ENCODE results near the gene CLHC1.

DNA sequence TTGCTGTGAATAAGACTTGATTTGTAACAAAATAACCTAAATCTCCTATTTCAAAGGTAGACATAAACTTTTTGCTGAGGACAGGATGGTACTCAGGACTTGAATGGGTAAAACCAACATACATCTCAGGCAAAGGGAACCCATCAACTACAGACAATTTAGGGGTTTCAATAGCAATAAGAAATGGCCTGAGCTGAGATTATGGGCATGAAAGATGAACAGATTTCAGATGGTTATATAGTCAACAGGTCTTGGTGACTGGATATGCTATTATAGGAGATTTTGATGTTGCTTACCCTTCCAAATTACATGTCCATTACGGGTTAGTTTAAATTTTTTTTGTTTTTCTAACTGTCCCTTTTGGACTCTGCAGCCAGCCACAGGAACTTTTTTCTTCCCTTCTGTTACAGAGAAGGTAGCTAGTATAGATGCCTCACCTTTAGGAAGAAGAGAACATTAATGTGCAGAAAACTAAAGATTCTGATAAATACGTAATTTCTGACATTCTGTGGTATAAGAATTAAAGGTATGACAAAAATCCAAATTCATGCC is 5.0 kb upstream of the CLHC1 start:
- TF ChIP-seq, protein P1, sequence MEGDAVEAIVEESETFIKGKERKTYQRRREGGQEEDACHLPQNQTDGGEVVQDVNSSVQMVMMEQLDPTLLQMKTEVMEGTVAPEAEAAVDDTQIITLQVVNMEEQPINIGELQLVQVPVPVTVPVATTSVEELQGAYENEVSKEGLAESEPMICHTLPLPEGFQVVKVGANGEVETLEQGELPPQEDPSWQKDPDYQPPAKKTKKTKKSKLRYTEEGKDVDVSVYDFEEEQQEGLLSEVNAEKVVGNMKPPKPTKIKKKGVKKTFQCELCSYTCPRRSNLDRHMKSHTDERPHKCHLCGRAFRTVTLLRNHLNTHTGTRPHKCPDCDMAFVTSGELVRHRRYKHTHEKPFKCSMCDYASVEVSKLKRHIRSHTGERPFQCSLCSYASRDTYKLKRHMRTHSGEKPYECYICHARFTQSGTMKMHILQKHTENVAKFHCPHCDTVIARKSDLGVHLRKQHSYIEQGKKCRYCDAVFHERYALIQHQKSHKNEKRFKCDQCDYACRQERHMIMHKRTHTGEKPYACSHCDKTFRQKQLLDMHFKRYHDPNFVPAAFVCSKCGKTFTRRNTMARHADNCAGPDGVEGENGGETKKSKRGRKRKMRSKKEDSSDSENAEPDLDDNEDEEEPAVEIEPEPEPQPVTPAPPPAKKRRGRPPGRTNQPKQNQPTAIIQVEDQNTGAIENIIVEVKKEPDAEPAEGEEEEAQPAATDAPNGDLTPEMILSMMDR (conservative IDR thresholded peaks at IDR 0.05; ENCODE audit: low read length): no peak
- TF ChIP-seq EZH2phosphoT487 (IDR thresholded peaks at IDR 0.05; ENCODE audit: borderline replicate concordance, low read depth, low read length): no peak

Measured in OCI-LY7 (cell line).